Fibroblast of the aortic adventitia (primary cell): ENCODE results near the gene PCDHA5. TPM values are rescaled to one million over a fixed set of nuclear protein-coding genes. Genes with fewer than 3 reads are reported as not detected.
"Not testable (repeated sequence)": the region's sequence is repeated elsewhere in the genome, so short reads cannot be mapped to it uniquely, and the experiment has no call there.

Experiments used
- DNase-seq: peaks from one replicate; pipeline ENCODE4 v3.0.0-alpha.2; 2010; ENCODE audit warnings: low read depth
- H3K4me3 ChIP-seq: 2 replicates; pipeline ENCODE4 v1.5.1; 2011; ENCODE audit warnings: low read depth, mild to moderate bottlenecking, control low read depth, low read length, moderate library complexity
- total RNA-seq: library from RNA; depleted of rRNA; stranded (reverse); fragments of >200 nt; gene quantifications from 2 replicates; pipeline ENCODE4 v1.2.3, GENCODE V29; 2012; ENCODE audit warnings: low replicate concordance
- TF ChIP-seq, protein P1 (sequence below): IDR thresholded peaks from 2 replicates; pipeline ENCODE4 v1.5.1; 2011; ENCODE audit warnings: mild to moderate bottlenecking, low read length, control low read depth, inconsistent platforms; ENCODE audit not compliant: insufficient read depth

Gene PCDHA5
- total RNA-seq, result 0.08 and 0.09 TPM in 2 replicates

- TF ChIP-seq, protein P1, sequence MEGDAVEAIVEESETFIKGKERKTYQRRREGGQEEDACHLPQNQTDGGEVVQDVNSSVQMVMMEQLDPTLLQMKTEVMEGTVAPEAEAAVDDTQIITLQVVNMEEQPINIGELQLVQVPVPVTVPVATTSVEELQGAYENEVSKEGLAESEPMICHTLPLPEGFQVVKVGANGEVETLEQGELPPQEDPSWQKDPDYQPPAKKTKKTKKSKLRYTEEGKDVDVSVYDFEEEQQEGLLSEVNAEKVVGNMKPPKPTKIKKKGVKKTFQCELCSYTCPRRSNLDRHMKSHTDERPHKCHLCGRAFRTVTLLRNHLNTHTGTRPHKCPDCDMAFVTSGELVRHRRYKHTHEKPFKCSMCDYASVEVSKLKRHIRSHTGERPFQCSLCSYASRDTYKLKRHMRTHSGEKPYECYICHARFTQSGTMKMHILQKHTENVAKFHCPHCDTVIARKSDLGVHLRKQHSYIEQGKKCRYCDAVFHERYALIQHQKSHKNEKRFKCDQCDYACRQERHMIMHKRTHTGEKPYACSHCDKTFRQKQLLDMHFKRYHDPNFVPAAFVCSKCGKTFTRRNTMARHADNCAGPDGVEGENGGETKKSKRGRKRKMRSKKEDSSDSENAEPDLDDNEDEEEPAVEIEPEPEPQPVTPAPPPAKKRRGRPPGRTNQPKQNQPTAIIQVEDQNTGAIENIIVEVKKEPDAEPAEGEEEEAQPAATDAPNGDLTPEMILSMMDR, result peak; percentile 33
- no peak for DNase-seq
Observed at GRCh38 chr5:140821375-140822280, at the start of gene PCDHA5. TSS of gene PCDHA5 (plus strand) at chr5:140821613.

GRCh38 chr5:140780512-140780911, 40.9 kb upstream of the PCDHA5 start:
- no peak for DNase-seq
- H3K4me3 ChIP-seq, result no peak overlapping the region
- TF ChIP-seq, protein P1, result no peak

More at GRCh38 chr5:140821375-140822280, at the start of gene PCDHA5:
- no peak within 1 kb of the TSS for H3K4me3 ChIP-seq

DNA sequence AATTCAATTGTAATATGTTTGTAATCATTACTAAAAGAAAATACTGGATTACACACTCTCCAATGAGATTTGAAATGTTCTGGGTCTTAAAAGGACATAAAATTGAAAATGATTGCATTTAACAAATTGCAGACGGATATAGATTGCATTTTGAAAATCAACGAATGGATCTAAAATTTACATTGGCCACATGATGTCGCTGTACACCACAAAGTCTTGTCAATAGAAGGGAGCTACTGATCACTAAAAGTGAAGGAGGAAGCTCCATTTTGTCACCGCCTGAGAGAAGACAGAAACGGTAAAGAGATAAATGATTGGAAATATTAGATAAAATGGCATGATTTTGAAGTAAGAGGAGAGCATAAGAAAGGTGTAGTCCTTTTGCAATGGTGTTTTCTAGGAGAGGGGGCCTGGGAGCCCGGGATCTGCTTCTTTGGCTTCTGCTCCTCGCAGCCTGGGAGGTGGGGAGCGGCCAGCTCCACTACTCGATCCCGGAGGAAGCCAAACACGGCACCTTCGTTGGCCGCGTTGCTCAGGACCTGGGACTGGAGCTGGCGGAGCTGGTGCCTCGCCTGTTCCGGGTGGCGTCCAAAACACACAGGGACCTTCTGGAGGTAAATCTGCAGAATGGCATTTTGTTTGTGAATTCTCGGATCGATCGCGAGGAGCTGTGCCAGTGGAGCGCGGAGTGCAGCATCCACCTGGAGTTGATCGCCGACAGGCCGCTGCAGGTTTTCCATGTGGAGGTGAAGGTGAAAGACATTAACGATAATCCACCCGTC, 35.3 kb upstream of the PCDHA5 start, which contains the start of gene PCDHA1:
Gene PCDHA1, plus strand, starts transcription at position 236 of the 782 bp plus-strand sequence.
- TF ChIP-seq, protein P1, result no peak
- no peak within 1 kb of the TSS for H3K4me3 ChIP-seq
- no peak for DNase-seq

GRCh38 chr5:140787422-140787821, 34.0 kb upstream of the PCDHA5 start:
- not testable (repeated sequence) for H3K4me3 ChIP-seq, DNase-seq

GRCh38 chr5:140787849-140788504, 33.4 kb upstream of the PCDHA5 start:
- not testable (repeated sequence) for DNase-seq, H3K4me3 ChIP-seq

- TF ChIP-seq, protein P1, result no peak
- no peak overlapping the region for H3K4me3 ChIP-seq
- no peak for DNase-seq
Observed at GRCh38 chr5:140791089-140791488, 30.3 kb upstream of the PCDHA5 start.

- H3K4me3 ChIP-seq, result no peak within 1 kb of the TSS
- no peak for DNase-seq
- TF ChIP-seq, protein P1, result no peak
Observed at GRCh38 chr5:140794595-140795258, 26.7 kb upstream of the PCDHA5 start, which contains the start of gene PCDHA2. TSS of gene PCDHA2 (plus strand) at chr5:140794852.
